Mesendoderm (in vitro differentiated cells): ENCODE results near the gene ARHGEF26.

Experiments
- DNase-seq: peaks from one replicate; pipeline ENCODE4 v3.0.0; 2013
- H2AK5ac ChIP-seq: 2 replicates; pipeline ENCODE4 v1.6.1; 2013; ENCODE audit warnings: low read length, inconsistent platforms
- H2BK120ac ChIP-seq: 2 replicates; pipeline ENCODE4 v1.6.1; 2013; ENCODE audit warnings: low read depth, mild to moderate bottlenecking, low read length, moderate library complexity, mixed read lengths
- H2BK15ac ChIP-seq: replicated peaks from 2 replicates; pipeline ENCODE4 v1.6.1; 2013; ENCODE audit warnings: low read depth, mild to moderate bottlenecking, moderate library complexity
- H2BK5ac ChIP-seq: 2 replicates; pipeline ENCODE4 v1.6.1; 2013; ENCODE audit warnings: low read length, inconsistent platforms
- H3K18ac ChIP-seq: 2 replicates; pipeline ENCODE4 v1.6.1; 2013; ENCODE audit warnings: mild to moderate bottlenecking, low read length, mixed read lengths
- H3K23ac ChIP-seq: one replicate; pipeline ENCODE4 v1.6.1; 2013; ENCODE audit warnings: low read length
- H3K27ac ChIP-seq: 2 replicates; pipeline ENCODE4 v1.5.1; 2013; ENCODE audit warnings: low read depth, mild to moderate bottlenecking, inconsistent platforms, low read length, moderate library complexity
- H3K27me3 ChIP-seq: 2 replicates; pipeline ENCODE4 v1.6.1; 2013; ENCODE audit warnings: low read length, control low read depth, mild to moderate bottlenecking, inconsistent platforms; ENCODE audit not compliant: insufficient read depth, poor library complexity
- H3K36me3 ChIP-seq: 2 replicates; pipeline ENCODE4 v1.6.1; 2013; ENCODE audit warnings: low read length, inconsistent platforms; ENCODE audit not compliant: control insufficient read depth, insufficient read depth
- H3K4ac ChIP-seq: one replicate; pipeline ENCODE4 v1.6.1; 2013; ENCODE audit warnings: low read depth, mild to moderate bottlenecking, low read length, moderate library complexity
- H3K4me1 ChIP-seq: 2 replicates; pipeline ENCODE4 v1.6.1; 2013; ENCODE audit warnings: low read depth, low read length, inconsistent platforms; ENCODE audit not compliant: control insufficient read depth
- H3K4me2 ChIP-seq: 2 replicates; pipeline ENCODE4 v1.6.1; 2013; ENCODE audit warnings: low read length
- H3K4me3 ChIP-seq: 2 replicates; pipeline ENCODE4 v1.5.1; 2013; ENCODE audit warnings: mild to moderate bottlenecking, low read length
- H3K56ac ChIP-seq: one replicate; pipeline ENCODE4 v1.6.1; 2013; ENCODE audit warnings: low read length
- H3K79me1 ChIP-seq: 2 replicates; pipeline ENCODE4 v1.6.1; 2013; ENCODE audit warnings: low read length, inconsistent platforms
- H3K79me2 ChIP-seq: 2 replicates; pipeline ENCODE4 v1.6.1; 2013; ENCODE audit warnings: mild to moderate bottlenecking, low read length; ENCODE audit not compliant: control insufficient read depth, insufficient read depth
- H3K9ac ChIP-seq: 2 replicates; pipeline ENCODE4 v1.6.1; 2013; ENCODE audit warnings: low read length, inconsistent platforms
- H4K5ac ChIP-seq: one replicate; pipeline ENCODE4 v1.6.1; 2013; ENCODE audit warnings: low read length
- H4K8ac ChIP-seq: one replicate; pipeline ENCODE4 v1.6.1; 2013; ENCODE audit warnings: low read depth, mild to moderate bottlenecking, control low read depth, low read length, moderate library complexity
- WGBS: extraction: QIAGEN DNeasy Blood & Tissue Kit; methylation state at CpG from one replicate; pipeline ENCODE4 v1.1.7; 2013; ENCODE audit warnings: low lambda C conversion rate, missing lambda C conversion rate; ENCODE audit not compliant: insufficient coverage; ENCODE audit errors: extremely low coverage; 5-methylcytosine and 5-hydroxymethylcytosine counted together

The ARHGEF26 gene

GRCh38 chr3:154111365-154111935, 9.7 kb upstream of the ARHGEF26 start:
- Histone ChIP-seq H3K27me3 (no peaks in the 10 kb centered on the region), H2BK120ac (no peak overlapping the region), H3K56ac (peak overlapping the region; percentile 15), H3K4me3 (no peak overlapping the region), H3K79me2 (no peaks in the 10 kb centered on the region), H4K5ac (no peak overlapping the region), H3K4me1 (no peaks in the 10 kb centered on the region), H3K27ac (no peak overlapping the region), H4K8ac (no peak overlapping the region), H2BK15ac (no peak overlapping the region), H3K4me2 (no peak overlapping the region), H2BK5ac (no peak overlapping the region), H3K18ac (no peak overlapping the region), H3K9ac (no peak overlapping the region), H3K23ac (no peak overlapping the region), H3K79me1 (no peaks in the 10 kb centered on the region), H2AK5ac (no peak overlapping the region), H3K36me3 (no peaks in the 10 kb centered on the region), H3K4ac (no peak overlapping the region)
- DNase-seq: no peak
- WGBS: no CpG with 5 or more reads among the region's 4 CpGs

GRCh38 chr3:154112146-154112852, 8.9 kb upstream of the ARHGEF26 start:
- Histone ChIP-seq H2AK5ac (no peak overlapping the region), H3K4ac (no peak overlapping the region), H3K79me2 (no peaks in the 10 kb centered on the region), H3K18ac (no peak overlapping the region), H3K27me3 (no peaks in the 10 kb centered on the region), H3K56ac (no peak overlapping the region), H4K5ac (no peak overlapping the region), H2BK15ac (no peak overlapping the region), H3K23ac (no peak overlapping the region), H2BK120ac (no peak overlapping the region), H3K4me2 (no peak overlapping the region), H3K4me3 (no peak overlapping the region), H3K79me1 (no peaks in the 10 kb centered on the region), H3K4me1 (no peaks in the 10 kb centered on the region), H3K9ac (no peak overlapping the region), H3K27ac (no peak overlapping the region), H2BK5ac (no peak overlapping the region), H4K8ac (no peak overlapping the region), H3K36me3 (no peaks in the 10 kb centered on the region)
- WGBS: no CpG with 5 or more reads among the region's 3 CpGs
- DNase-seq: no peak

- H2AK5ac ChIP-seq: no peak overlapping the region
- H2BK120ac ChIP-seq: no peak overlapping the region
- WGBS: no CpG with 5 or more reads among the region's 5 CpGs
- H3K27ac ChIP-seq: no peak overlapping the region
- H2BK15ac ChIP-seq: no peak overlapping the region
- H3K27me3 ChIP-seq: no peaks in the 10 kb centered on the region
- H3K4me3 ChIP-seq: no peak overlapping the region
- H3K36me3 ChIP-seq: no peaks in the 10 kb centered on the region
- H3K23ac ChIP-seq: no peak overlapping the region
- DNase-seq: no peak
- no peak overlapping the region for H2BK5ac ChIP-seq
- no peak overlapping the region for H4K8ac ChIP-seq
- H3K79me2 ChIP-seq: no peaks in the 10 kb centered on the region
- no peaks in the 10 kb centered on the region for H3K4me1 ChIP-seq
- H3K56ac ChIP-seq: no peak overlapping the region
- no peak overlapping the region for H3K9ac ChIP-seq
- H3K4me2 ChIP-seq: no peak overlapping the region
- no peak overlapping the region for H3K4ac ChIP-seq
- no peaks in the 10 kb centered on the region for H3K79me1 ChIP-seq
- H3K18ac ChIP-seq: no peak overlapping the region
- H4K5ac ChIP-seq: no peak overlapping the region
Measured at GRCh38 chr3:154113609-154114008, 7.6 kb upstream of the ARHGEF26 start.

GRCh38 chr3:154115332-154115731, 5.9 kb upstream of the ARHGEF26 start:
- Histone ChIP-seq H3K56ac (no peak overlapping the region), H3K9ac (no peak overlapping the region), H3K27ac (no peak overlapping the region), H2BK120ac (no peak overlapping the region), H3K27me3 (no peaks in the 10 kb centered on the region), H3K36me3 (no peaks in the 10 kb centered on the region), H3K4me3 (no peak overlapping the region), H4K5ac (no peak overlapping the region), H3K18ac (no peak overlapping the region), H4K8ac (no peak overlapping the region), H3K4me1 (no peaks in the 10 kb centered on the region), H3K79me2 (no peaks in the 10 kb centered on the region), H3K4me2 (no peak overlapping the region), H3K4ac (no peak overlapping the region), H3K79me1 (no peaks in the 10 kb centered on the region), H2BK5ac (no peak overlapping the region), H3K23ac (no peak overlapping the region), H2AK5ac (no peak overlapping the region), H2BK15ac (no peak overlapping the region)
- no peak for DNase-seq
- no CpG with 5 or more reads among the region's 2 CpGs for WGBS

- H3K36me3 ChIP-seq: no peaks in the 10 kb centered on the region
- H2BK120ac ChIP-seq: no peak overlapping the region
- no peak overlapping the region for H4K5ac ChIP-seq
- no CpG with 5 or more reads among the region's 2 CpGs for WGBS
- no peak overlapping the region for H2BK5ac ChIP-seq
- no peak overlapping the region for H3K4me3 ChIP-seq
- no peak overlapping the region for H4K8ac ChIP-seq
- H3K4ac ChIP-seq: no peak overlapping the region
- H3K79me2 ChIP-seq: no peaks in the 10 kb centered on the region
- no peak overlapping the region for H3K27ac ChIP-seq
- no peaks in the 10 kb centered on the region for H3K4me1 ChIP-seq
- no peak overlapping the region for H3K18ac ChIP-seq
- no peak overlapping the region for H3K56ac ChIP-seq
- H3K79me1 ChIP-seq: no peaks in the 10 kb centered on the region
- H2AK5ac ChIP-seq: no peak overlapping the region
- H3K27me3 ChIP-seq: no peaks in the 10 kb centered on the region
- peak overlapping the region; percentile 20 for H3K23ac ChIP-seq
- no peak overlapping the region for H2BK15ac ChIP-seq
- no peak overlapping the region for H3K9ac ChIP-seq
- DNase-seq: no peak
- H3K4me2 ChIP-seq: no peak overlapping the region
Measured at GRCh38 chr3:154119951-154120350, 1.2 kb upstream of the ARHGEF26 start.
